ENCODE data around the gene ERAL1.
"Not testable (repeated sequence)": the region's sequence is repeated elsewhere in the genome, so short reads cannot be mapped to it uniquely, and the experiment has no call there.

The ERAL1 gene

DNA sequence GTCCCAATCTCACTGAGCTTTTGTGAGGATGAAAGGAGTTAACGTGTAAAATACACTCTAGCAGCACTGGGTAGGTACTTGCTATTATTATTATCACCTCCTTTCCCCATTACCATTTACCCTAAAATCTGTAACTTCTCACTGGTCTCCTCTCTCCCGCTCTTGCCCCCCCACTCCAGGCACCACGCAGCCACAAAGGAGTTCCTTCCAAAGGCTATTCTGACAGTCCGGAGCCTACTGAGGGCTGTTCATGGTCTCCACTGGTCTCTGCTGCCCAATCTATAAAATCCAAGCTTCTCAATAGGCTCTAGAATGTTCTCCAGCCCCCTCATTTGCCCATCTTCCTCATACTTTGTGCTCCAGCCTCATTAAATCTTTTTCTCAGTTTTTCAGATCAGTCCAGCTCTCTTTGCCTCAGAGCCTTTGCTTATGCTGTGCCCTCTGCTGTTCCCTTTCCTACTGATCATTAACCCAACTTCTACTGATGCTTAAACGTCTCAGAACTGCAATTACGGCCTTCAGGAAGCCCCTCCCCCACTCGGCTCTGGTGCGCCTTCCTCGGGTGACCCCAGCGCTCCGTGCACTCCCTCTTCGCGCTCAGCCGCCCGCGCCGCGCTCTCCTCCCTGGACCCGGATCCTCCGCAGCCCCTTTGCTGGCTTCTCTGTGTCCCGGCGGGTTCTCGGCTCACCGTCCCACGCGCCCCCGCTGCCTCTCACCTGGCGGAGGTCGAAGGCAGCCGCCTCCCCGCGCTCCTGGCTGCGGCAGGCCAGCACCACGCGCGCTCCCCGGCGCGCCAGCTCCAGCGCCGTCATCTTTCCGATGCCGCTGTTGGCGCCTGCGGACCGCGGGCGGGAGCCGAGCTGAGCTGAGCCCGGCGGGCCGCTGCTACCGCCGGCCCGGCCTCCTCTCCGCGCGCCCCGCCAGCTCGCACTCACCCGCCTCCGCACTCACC is 47.3 kb downstream of the ERAL1 start:
- peak; percentile 59 for DNase-seq

DNA sequence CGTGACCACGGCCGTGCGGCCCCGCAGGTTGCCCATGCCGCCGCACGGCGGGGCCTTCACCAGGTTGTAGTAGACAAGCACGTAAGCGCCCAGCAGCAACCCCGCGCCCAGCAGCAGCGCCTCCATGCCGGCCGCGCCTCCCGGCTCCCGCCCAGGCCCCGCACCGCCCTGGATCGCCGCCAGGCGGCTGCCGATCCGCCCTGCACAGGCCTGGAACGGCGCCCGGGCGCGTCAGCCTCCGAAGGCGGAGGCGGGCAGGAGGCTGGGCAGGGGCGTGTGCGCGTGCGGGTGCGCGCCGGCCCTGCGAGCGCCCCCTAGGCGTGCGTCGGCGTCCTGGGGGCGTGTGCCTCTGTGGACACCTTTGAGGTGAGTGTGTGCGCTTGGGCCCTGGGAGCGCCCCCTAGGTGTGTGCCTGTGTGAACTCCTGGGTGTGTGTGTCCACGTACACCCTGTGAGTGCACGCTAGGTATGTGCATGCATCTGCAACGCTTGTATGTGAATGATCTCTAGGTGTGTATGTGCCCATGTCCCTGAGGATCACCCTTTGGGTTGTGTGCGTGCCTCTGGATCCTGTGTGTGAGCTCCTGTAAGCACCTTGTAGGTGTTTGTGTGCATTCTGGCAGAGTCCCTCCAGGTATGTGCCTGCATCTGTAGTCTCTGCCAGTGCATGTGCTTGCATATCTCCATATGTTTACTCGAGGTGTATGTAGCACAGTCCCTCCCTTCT is 48.2 kb downstream of the ERAL1 start, which contains the start of gene DHRS13:
DHRS13 (minus strand) TSS at position 261 of the 727 bp plus-strand sequence; CDS start at position 126, 135 bp downstream.
- peak; percentile 97 for DNase-seq

DNA sequence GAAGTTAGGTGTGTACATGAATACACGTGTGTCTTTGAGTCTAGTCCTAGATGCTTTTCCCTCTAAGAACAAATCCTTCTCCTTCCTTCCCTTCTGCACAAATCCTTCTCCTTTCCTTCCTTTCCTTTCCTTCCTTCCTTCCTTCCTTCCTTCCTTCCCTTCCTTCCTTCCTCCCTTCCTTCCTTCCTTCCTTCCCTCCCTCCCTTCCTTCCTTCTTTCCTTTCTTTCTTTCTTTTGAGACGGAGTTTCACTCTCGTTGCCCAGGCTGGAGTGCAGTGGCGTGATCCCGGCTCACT is 48.7 kb downstream of the ERAL1 start:
- not testable (repeated sequence) for DNase-seq

DNA sequence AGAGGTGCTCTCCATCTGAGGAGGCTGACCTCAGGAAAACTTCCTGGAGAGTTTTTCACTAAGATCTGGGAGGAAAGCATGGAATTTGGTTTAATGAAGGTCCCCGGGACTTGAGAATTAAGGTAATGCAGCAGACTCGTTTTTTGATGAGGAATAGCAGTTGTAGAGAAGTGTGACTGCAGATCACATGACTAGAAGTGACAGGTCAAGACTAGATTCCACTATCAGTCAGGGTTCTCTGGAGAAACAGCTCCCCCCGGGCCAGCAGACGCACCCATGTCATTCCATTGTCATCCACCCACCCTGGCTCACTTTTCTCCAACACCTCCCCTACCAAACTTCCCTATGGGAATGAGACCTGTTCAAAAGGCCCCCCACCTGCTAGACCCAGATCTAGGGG is 50.0 kb downstream of the ERAL1 start:
- no peak for DNase-seq

DNA sequence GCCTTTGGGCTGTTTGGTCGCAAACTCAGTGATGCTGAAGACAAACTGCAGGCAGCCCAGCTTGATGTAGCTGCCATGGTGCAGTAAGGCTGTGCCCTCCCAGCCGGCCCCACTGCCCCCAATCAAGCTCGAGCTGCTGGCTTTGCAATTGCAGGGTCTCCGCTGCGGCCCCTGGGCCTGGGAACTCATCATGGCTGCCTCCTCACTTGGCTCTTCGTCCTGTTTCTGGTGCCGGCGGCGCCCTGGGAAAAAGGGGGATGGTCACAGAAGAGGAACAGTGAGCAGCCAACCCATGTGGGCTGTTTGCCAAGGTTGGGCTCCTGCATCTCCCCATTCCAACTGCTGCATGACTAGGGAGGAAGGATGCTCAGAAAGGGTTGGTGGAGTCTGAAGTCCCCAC is 51.5 kb downstream of the ERAL1 start:
- DNase-seq: no peak

DNA sequence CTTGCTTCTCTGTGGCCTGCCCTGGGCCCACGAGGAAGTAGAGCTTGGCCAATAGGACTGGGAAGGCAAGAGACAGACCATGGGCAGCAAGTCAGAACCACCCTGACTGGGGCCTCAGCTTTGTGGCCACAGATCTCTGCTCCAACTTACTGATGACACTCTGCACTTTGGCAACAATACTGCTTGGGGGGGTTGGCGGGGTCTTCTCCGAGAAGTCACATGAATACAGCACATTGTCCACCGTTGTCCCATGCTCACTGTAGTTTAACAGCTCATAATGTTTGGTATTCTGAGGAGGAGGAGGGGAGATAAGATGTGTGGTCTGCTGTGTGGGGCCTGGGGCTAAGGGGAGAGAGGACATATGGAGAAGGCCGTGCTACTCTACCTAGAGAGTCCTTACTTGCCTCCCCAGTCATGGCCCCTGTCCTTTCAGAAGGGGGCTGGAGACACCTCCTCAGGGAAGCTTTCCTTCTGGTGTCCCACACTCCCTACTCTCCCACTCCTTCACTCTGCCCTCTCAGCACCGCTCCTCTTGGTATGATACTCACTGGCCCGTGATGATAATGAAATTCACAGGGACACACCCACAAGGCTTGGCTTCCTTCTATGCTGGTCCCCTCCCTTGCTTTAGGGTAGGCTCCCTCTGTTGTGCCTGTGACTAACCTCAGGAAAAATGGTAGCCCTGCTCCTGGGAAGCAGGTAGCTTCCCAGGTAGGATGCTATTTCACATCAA is 52.1 kb downstream of the ERAL1 start:
- DNase-seq: no peak

DNA sequence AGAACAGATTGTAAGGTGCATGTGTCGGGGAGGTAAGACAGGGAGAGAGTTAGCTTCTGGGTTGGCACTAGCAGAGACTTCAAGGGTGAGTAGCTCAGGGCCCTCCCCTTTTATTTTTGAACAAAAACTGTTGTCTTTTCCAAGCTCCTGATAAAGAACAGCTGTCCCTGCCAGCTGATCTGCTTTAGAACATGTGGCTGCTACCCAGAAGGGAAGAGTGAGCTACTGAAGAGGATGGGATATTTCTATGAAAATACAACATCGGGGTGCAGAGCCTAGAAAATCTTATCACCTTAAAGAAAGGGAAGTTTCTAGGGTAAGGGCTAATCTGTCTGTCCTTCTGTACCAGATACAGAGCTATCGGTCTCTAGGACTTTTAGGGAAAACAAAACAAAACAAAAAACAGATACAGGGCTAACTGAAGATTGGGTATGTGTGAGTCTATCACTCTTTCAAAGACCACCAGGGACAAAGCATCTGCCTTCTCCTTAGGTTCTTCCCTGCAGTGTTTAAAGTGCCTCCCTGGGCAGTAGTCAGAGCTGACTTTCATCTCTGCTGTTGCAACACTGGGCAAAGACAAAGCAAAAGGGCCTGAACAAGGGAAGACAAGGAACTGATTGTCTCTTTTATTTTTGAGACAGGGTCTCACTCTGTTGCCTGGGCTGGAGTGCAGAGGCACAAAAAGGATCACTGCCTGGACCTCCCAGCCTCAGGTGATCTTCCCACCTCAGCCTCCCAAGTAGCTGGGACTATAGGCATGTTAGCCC is 53.1 kb downstream of the ERAL1 start:
- no peak for DNase-seq

DNA sequence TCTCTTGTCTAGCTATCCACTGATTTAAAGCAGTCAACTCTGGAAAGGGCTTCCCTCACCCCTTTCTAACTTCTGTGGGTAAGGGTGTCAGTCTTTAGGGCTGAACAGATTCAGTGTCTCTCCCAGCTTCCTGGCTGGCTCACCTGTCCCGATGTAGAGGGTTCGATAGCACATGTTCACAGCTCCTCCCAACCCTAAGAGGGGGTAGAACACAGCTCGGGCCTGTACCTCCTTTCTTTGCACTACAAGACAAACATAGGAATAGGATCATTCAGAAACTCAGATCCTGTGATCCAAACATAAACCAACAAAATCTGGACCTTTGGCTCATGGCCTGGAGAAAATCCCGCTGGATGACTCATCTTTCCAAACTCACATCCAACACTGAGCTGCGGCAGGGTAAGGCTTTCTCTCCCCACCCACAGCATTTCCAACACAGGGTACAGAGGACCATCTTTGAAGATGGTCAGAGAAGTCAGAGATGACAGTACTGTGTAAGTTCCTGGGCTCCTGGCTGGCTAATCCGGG is 53.9 kb downstream of the ERAL1 start:
- DNase-seq: no peak

DNA sequence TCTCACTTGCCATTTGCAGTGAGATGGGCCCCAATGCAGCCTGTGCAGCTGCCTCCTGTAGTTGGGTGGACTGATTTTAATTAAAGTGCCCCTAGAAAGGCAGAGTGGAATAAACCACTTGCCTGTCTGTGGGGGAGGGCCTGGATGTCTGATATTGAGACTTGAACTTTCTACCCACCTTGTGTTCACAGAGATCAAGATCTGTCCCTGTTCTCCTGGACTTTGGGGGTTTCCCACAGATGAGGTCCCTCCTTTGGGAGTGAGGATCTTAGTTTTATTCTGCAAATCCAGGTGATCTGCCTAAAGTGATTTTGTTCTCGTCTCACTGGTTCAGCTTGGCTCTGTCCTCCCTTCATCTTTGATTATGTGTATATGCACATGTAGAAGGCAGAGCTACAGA is 55.7 kb downstream of the ERAL1 start:
- no peak for DNase-seq

Data from NCI-H345 (cell line).